Kidney (tissue), 14 donors: ENCODE data around the gene P3H4. TPM values are rescaled to one million over a fixed set of nuclear protein-coding genes. Genes with fewer than 3 reads are reported as not detected.

Experiments used
- DNase-seq, 5 donors: peaks; one replicate each; pipeline ENCODE4 v3.0.0-alpha.2; 2013 to 2020
- FAIRE-seq: peaks from 2 replicates; lab custom pipeline; 2012; peaks lifted over from hg19 to GRCh38; lab: Jason Lieb, UNC
- H3K27ac ChIP-seq, 2 donors: one replicate each; pipeline ENCODE4 v1.7.0; 2013; ENCODE audit warnings: low read depth in 2 of 2, low read length in 2 of 2, inconsistent platforms in 1 of 2
- H3K27me3 ChIP-seq: one replicate; pipeline ENCODE4 v1.7.1; 2013; ENCODE audit warnings: low read length, inconsistent platforms; ENCODE audit not compliant: control insufficient read depth, insufficient read depth
- H3K36me3 ChIP-seq, 3 donors: one replicate each; pipeline versions ENCODE4 v1.7.0 to v1.7.1; 2013; ENCODE audit warnings: low read length in 3 of 3, control low read depth in 1 of 3, inconsistent platforms in 1 of 3; ENCODE audit not compliant: insufficient read depth in 3 of 3, control insufficient read depth in 2 of 3
- H3K4me1 ChIP-seq, 3 donors: one replicate each; pipeline versions ENCODE4 v1.7.0 to v1.7.1; 2013; ENCODE audit warnings: low read length in 3 of 3, inconsistent platforms in 1 of 3, low read depth in 1 of 3; ENCODE audit not compliant: control insufficient read depth in 2 of 3, insufficient read depth in 2 of 3
- H3K4me3 ChIP-seq, 3 donors: one replicate each; pipeline versions ENCODE4 v1.7.0 to v1.8.1; 2013; ENCODE audit warnings: low read length in 3 of 3, control low read depth in 1 of 3, inconsistent platforms in 1 of 3
- H3K9ac ChIP-seq, 3 donors: one replicate each; pipeline versions ENCODE4 v1.7.0 to v1.7.1; 2013; ENCODE audit warnings: low read length in 3 of 3, control low read depth in 1 of 3, inconsistent platforms in 1 of 3
- H3K9me3 ChIP-seq, 3 donors: one replicate each; pipeline versions ENCODE4 v1.7.0 to v1.7.1; 2013; ENCODE audit warnings: low read length in 3 of 3, control low read depth in 1 of 3, inconsistent platforms in 1 of 3; ENCODE audit not compliant: control insufficient read depth in 2 of 3, insufficient read depth in 1 of 3
- intact Hi-C: fragments of 100-400 bp; cut with DNase I; formaldehyde crosslinking; loops from one replicate; pipeline ENCODE4 v1.11.1; 2022
- polyA plus RNA-seq: library from polyadenylated mRNA; stranded (reverse); fragments of 350-450 nt; fragmentation: Illumina TruSeq; extraction: RNeasy Lipid Tissue Mini Kit (QIAGEN cat#74804); gene quantifications from one replicate; pipeline ENCODE4 v1.2.3, GENCODE V29; 2014; ENCODE audit warnings: low read depth, low replicate concordance; ENCODE audit not compliant: insufficient read depth
- total RNA-seq: library from RNA; stranded (reverse); fragmentation: NEBNext Ultra II Directional; extraction: Animal tissue kit (Norgen Biotek cat#: 25700); gene quantifications from one replicate; pipeline ENCODE4 v1.2.1, GENCODE V29; 2021
- TF ChIP-seq, protein P1 (sequence below): IDR thresholded peaks from 3 replicates; pipeline ENCODE4 v1.5.1; 2012; ENCODE audit warnings: mild to moderate bottlenecking, moderate library complexity, borderline replicate concordance; ENCODE audit not compliant: insufficient read depth; ENCODE audit errors: extremely low read depth
- donor health status: control.
- donor health status: control.
- donor health status: control.
- donor health status: control.
- donor health status: control.
- donor health status: DM: yes; HTN: yes; CAD: no.
- donor health status: Normal renal cell carcinoma (clear cell type).

P3H4 gene
- total and polyA plus RNA-seq, 2 donors from 2014 or later = 13.6 to 13.7 TPM

GRCh38 chr17:41810659-41811548 lies 845 bp downstream of the P3H4 start:
- Histone ChIP-seq H3K4me3 (peak overlapping the region; percentile 54 to 74 (median 59)), H3K36me3 (no peaks in the 10 kb centered on the region), H3K27me3 (no peaks in the 10 kb centered on the region), H3K9ac (peak overlapping the region in 2 of 3 donors; percentile 22 to 58), H3K9me3 (no peaks in the 10 kb centered on the region), H3K4me1 (peaks cover 0 to 23% (median 13%) of the 10 kb centered on the region in 3 donors), H3K27ac (peak overlapping the region; percentile 28 to 57)
- FAIRE-seq (no peak), DNase-seq (peak in 3 of 5 donors; percentile 41 to 80 (median 77))
- intact Hi-C loops = no loop called here
- TF ChIP-seq, protein P1, sequence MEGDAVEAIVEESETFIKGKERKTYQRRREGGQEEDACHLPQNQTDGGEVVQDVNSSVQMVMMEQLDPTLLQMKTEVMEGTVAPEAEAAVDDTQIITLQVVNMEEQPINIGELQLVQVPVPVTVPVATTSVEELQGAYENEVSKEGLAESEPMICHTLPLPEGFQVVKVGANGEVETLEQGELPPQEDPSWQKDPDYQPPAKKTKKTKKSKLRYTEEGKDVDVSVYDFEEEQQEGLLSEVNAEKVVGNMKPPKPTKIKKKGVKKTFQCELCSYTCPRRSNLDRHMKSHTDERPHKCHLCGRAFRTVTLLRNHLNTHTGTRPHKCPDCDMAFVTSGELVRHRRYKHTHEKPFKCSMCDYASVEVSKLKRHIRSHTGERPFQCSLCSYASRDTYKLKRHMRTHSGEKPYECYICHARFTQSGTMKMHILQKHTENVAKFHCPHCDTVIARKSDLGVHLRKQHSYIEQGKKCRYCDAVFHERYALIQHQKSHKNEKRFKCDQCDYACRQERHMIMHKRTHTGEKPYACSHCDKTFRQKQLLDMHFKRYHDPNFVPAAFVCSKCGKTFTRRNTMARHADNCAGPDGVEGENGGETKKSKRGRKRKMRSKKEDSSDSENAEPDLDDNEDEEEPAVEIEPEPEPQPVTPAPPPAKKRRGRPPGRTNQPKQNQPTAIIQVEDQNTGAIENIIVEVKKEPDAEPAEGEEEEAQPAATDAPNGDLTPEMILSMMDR = no peak

GRCh38 chr17:41806685-41807445 lies 4.9 kb downstream of the P3H4 start:
- FAIRE-seq (no peak), DNase-seq (no peak)
- Histone ChIP-seq H3K9ac (no peak overlapping the region), H3K4me3 (no peak overlapping the region), H3K4me1 (peaks cover 0 to 13% (median 5%) of the 10 kb centered on the region in 3 donors), H3K27me3 (no peaks in the 10 kb centered on the region), H3K27ac (no peak overlapping the region), H3K36me3 (no peaks in the 10 kb centered on the region), H3K9me3 (no peaks in the 10 kb centered on the region)
- intact Hi-C loops = no loop called here
- TF ChIP-seq, protein P1 = no peak

GRCh38 chr17:41803049-41804020 lies 8.4 kb downstream of the P3H4 start:
- Histone ChIP-seq H3K4me1 (peaks cover 0 to 10% (median 9%) of the 10 kb centered on the region in 3 donors), H3K36me3 (no peaks in the 10 kb centered on the region), H3K27ac (no peak overlapping the region), H3K9me3 (no peaks in the 10 kb centered on the region), H3K27me3 (no peaks in the 10 kb centered on the region), H3K4me3 (no peak overlapping the region), H3K9ac (no peak overlapping the region)
- TF ChIP-seq, protein P1 = no peak
- DNase-seq (peak in 3 of 5 donors; percentile 25 to 79 (median 64)), FAIRE-seq (no peak)
- intact Hi-C loops = loop anchor here (5.0 kb wide), 1 partner anchor 66 kb away; no protein-coding TSS in a partner anchor
